HG03558 (cell line): ENCODE results near the gene MYL1.

Experiments used
- ATAC-seq: cut with Tn5 transposase; IDR thresholded peaks from one replicate; pipeline ENCODE4 v1.9.1; 2021; ENCODE audit warnings: moderate number of reproducible peaks; ENCODE audit not compliant: unreplicated experiment; ENCODE audit errors: extremely low read depth

MYL1 gene

GRCh38 chr2:210269148-210269547, 45.8 kb downstream of the MYL1 start:
- no peak for ATAC-seq

- no peak for ATAC-seq
Measured at GRCh38 chr2:210268281-210268680, 46.7 kb downstream of the MYL1 start.

- ATAC-seq: no peak
Measured at GRCh38 chr2:210267698-210268097, 47.3 kb downstream of the MYL1 start.

- ATAC-seq: no peak
Measured at GRCh38 chr2:210264282-210264681, 50.7 kb downstream of the MYL1 start.

- no peak for ATAC-seq
Measured at GRCh38 chr2:210263841-210264240, 51.1 kb downstream of the MYL1 start.

- ATAC-seq: no peak
Measured at GRCh38 chr2:210262036-210262435, 52.9 kb downstream of the MYL1 start.

- ATAC-seq: no peak
Measured at GRCh38 chr2:210259687-210260086, 55.3 kb downstream of the MYL1 start.

GRCh38 chr2:210252699-210253606, 62.0 kb downstream of the MYL1 start:
- ATAC-seq: no peak

GRCh38 chr2:210250622-210251021, 64.4 kb downstream of the MYL1 start:
- ATAC-seq: no peak
